ENCODE results near the gene UPK3B.
"Not testable (repeated sequence)": the region's sequence is repeated elsewhere in the genome, so short reads cannot be mapped to it uniquely, and the experiment has no call there.

The UPK3B gene

DNA sequence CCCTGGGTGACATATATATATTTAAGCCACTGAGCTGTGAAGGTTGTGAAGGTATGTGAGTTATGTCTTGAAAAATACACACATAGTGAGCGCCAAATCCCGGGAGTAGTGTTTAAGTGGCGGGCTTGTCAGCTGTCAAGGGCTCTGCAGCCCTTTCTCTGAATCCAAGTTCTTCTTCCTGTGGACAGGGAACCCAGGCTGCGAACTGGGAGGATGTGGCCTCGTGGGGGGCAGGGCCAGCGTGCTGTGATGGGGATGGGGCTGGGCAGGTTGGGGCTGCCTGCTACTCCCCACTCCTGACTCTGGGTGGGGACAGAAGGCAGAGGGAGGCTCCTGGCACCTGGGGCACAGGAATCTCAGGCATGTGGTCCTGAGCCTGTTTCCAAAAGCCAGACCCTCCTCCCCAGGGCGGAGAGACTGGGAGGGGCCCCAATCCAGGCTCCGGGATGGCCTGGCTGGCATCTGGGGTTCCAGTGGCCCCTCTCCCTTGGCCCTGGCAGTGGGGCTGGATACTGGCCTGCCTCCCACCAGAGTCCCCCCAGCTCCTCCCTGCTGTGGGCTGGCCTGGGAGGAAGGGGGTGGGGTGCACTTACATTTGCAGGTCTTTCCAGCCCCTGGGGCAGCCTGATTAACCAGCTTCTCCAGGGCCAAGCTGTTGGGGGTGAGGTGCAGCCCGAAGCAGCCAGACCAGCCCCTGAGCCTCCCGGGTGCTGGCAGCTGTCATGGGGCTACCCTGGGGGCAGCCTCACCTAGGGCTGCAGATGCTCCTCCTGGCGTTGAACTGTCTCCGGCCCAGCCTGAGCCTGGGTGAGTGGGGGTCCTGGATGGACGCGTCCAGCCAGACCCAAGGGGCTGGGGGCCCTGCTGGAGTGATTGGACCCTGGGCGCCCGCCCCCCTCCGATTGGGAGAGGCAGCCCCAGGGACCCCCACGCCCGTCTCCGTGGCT is at the start of gene UPK3B:
Gene UPK3B (plus strand): TSS at position 622 of the 947 bp plus-strand sequence. CDS start 101 bp downstream, at position 723.
- DNase-seq = no peak

DNA sequence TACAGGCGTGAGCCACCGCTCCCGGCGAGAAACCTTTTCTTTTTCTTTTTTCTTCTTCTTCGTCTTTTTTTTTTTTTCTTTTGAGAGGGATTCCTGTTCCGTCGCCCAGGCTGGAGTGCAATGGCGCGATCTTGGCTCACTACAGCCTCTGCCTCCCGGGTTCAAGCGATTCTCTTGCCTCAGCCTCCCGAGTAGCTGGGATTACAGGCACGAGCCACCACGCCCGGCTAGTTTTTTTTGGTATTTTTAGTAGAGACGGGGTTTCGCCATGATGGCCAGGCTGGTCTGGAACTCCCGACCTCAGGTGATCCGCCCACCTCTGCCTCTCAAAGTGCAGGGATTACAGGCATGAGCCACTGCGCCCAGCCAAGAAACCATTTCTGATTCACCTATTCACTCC is 49.6 kb upstream of the UPK3B start:
- DNase-seq = not testable (repeated sequence)

DNA sequence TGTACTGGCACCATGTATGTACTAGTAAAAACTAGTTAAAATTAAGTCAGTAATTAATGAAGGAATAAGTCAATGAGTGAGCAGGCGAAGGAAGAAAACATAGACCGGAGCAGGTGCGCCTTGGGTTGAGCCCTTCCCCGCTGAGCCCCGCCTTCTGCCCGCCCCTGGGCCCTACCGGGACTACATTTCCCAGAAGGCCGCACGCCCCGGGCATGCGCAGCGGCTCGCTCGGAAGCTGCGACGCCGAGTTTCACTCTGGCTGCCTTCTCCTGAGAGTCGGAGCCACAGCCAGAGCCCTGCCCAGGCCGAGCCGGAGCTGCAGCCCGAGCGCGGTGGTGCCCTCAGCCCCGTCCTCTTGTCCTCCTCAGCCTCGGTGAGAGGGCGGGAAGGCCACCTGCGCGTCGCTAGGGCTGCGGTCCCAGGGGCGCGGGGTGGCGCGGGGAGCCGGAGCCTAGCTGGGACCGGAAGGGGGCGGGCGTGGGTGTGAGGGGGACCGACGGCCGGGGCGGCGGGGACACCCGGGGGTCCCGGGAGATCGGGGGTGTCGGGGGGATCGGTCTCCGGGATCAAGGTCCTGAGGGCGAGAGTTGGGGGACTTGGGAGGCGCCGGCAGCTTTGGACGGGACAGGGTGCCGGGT is 48.8 kb upstream of the UPK3B start, which contains the start of gene DTX2:
Gene DTX2 (plus strand): TSS at position 246 of the 638 bp plus-strand sequence. CDS start 18,801 bp downstream, outside the sequence.
- not testable (repeated sequence) for DNase-seq

DNA sequence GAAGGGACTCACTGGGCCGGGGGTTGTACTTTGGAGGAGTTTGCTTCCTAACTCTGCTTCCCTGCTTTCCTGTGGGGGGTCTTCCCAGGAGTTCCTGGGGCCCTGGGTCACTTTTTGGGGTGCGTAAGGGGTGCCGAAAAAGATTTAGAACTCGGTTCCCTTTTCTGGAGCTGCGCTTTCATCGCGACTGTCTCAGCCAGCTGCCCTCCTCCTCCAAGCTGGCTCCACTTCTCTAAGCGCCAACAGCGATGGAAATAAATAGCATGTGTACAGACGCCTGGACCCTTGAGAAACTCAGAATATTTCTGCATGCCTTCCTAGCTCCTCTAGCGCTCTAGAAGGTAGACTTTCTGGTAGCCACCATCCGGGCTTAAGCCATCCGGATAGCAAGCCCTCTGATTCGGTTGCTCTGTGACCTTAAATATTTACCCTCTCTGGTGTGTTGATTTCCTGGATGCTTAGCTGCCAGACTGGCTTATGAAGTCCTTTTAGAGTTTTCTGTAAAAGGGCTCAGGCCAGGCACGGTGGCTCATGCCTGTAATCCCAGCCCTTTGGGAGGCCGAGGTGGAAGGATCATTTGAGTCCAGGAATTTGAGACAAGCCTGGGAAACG is 48.0 kb upstream of the UPK3B start:
- DNase-seq = not testable (repeated sequence)

DNA sequence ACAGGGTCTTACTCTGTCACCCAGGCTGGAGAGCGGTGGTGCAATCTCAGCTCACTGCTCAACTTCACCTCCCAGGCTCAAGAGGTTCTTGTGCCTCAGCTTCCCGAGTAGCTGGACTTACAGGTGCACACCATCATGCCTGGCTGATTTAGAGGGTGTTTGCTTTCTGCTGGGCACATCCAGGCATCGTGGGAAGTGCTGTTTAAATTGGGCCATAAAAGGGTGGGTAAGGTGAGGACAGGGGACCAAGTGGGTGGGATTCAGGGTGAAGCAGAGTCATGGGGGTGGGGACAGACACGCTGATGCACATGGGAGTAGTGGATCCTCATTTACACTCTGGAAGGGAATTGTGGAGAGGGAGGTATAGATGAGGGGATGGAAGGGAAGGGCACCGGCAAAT is 45.4 kb upstream of the UPK3B start:
- DNase-seq = not testable (repeated sequence)

DNA sequence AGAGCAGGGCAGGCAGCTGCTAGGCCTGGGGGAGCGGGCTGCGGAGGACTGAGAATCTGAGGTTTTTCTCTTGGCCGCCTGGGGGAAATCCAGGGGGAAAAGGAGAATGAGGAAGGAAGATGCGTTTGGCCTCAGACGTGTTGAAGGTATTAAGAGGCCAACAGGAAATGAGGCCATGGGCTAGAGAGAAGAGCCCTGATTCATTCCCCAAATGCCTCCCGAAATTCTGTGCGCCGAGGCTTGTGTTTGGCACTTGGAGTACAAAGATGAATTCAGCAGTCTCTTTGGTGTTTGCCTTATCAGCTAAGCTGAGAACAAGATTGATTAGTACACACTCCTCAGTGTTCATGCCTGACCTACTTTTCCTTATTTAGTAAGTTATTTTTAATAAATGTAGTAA is 44.4 kb upstream of the UPK3B start:
- not testable (repeated sequence) for DNase-seq

DNA sequence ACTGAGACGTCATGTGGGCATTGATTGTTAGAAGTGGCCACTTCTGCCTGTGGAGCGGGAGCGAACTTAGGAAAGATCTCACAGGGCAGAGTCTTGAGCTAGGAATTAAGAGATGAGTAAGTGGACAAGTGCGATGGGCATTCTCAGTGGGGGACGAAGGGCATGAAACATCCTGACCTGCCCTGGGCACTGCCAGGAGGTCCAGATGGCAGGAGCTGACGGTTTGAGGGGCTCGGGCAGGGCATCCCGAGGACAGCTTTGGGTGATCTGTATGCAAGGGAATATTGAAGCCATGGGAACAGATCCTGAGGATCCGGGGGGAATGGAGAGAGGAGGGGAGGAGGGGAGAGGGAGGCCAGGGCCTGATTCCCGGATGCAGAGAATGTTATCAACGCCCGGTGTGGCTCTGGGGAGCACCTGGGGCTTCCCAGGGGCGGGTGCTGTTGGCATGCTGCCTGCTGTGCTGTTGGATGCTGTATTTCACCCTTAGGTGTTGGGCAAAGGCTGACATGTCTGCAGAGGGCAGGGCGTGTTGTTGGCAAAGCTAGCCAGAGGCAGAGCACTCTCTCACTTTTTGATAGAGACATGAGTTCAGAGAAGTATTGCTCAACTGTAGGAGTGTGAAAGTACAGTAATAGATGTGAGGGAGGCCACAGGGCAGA is 42.5 kb upstream of the UPK3B start:
- DNase-seq = not testable (repeated sequence)

DNA sequence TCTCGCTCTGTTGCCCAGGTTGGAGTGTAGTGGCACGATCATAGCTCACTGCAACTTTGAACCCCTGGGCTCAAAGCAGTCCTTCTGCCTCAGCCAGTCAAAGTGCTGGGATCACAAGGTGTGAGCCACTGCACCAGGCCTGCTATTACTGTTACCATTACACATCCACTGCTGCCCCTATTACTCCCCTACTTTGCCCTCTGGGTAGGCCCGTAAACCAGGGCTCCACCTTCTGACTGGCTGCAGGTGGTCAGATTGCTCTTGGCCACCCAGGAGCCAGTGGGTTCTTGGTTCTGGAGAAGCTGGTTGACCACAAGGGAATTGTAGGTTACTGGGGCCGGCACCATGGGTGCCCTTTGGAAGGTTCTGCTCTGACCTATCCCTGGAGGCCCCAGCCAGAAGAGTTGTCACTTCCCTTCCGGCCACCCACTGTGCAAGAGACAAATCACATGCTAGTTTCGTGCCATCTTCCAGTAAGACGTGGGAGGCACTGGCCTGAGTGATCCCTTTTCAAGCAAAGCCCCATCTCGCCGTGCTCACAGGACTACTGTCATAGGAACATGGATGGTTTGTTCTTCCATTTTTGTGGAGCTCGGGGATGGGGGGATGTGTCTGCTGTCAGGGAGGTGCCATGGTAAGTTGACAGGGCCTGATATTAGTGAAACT is 38.7 kb upstream of the UPK3B start:
- not testable (repeated sequence) for DNase-seq

DNA sequence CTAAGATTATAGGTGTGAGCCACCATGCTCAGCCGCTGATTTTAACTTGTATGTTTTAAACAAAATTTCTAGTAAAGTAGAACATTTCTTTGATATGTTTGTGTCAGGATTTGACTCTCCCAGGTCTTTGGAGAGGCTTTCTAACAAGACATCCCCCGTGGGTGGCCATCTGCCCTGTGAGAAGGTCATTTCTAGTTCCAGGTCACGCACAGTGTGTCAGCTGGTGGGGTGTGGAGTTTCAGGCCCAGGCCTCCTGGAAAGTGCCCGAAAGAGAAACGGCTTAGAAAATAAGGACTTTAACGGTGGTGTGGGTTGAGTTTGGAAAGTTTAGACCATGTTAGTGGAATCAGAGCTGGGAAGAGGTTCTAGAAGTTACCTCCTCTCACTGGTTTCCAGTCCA is 37.3 kb upstream of the UPK3B start:
- DNase-seq = not testable (repeated sequence)

DNA sequence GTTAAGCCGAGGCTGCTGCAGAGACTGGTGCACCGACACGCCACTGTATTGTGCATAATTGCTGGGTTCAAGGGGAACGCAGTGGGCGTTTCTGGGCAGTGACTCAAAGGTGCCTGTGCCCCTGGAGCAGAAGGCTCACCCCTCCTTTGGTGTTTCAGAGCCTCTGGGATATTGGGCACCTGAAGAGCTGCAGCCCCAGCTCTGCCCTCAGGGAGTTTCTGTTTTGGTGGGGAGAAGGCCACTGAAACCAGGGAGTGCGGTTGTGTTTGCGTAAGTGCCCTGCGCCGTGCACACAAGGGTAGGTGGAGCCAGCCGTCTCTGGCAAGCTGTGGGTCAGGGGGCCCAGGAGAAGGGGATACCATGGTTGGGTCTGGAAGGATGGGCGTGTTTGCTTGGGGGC is 34.1 kb upstream of the UPK3B start:
- DNase-seq = not testable (repeated sequence)

DNA sequence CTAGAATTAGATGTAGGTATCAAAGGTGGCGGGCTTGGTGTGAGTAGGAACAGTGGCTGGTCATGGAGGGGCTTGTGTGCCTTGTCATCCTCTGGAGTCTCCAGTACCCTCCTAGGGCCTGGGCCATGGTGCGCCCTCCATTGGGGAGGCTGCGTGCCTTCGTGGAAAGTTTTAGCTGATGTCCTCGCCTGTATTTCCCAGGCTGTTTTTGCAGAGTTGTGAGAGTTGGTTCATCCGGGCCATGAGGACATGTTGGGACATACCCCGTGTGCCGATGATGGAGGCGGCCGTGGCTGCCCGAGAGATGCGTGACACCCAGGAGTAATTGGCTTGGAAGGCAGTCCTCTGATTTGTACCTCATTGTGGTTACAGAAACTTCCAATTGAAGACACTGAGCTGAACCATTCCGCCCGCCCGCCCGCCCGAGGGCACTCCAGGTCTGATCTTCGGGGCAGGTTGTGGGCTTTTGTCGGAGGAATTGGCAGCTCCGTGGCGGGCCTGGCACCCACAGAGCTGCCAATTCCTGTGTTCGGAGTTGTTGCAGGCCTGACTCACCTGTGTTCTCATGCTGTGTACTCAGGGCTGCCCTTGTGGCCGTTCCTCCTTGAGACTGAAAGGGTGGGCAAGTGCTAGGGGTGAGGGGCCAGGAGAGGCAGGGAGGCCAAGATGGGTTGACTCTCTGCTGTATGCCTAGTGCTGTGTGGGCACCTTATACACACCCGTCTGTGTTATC is 33.4 kb upstream of the UPK3B start:
- DNase-seq = not testable (repeated sequence)

DNA sequence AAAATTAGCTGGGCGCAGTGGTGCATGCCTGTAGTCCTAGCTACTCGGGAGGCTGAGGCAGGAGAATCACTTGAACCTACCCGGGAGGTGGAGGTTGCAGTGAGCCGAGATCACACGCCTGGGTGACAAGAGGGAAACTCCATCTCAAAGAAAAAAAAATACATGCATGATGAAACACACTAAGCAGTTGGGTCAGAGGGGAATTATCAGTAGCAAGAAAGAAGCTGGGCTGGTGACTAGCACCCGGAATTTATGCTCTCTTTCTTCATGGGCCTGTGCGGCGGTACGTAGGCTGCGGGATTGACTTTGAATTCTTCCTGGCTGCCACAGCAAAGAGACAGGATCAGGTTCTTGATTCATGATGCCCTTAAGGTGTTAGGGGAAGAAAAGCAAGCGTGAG is 30.7 kb upstream of the UPK3B start:
- not testable (repeated sequence) for DNase-seq

DNA sequence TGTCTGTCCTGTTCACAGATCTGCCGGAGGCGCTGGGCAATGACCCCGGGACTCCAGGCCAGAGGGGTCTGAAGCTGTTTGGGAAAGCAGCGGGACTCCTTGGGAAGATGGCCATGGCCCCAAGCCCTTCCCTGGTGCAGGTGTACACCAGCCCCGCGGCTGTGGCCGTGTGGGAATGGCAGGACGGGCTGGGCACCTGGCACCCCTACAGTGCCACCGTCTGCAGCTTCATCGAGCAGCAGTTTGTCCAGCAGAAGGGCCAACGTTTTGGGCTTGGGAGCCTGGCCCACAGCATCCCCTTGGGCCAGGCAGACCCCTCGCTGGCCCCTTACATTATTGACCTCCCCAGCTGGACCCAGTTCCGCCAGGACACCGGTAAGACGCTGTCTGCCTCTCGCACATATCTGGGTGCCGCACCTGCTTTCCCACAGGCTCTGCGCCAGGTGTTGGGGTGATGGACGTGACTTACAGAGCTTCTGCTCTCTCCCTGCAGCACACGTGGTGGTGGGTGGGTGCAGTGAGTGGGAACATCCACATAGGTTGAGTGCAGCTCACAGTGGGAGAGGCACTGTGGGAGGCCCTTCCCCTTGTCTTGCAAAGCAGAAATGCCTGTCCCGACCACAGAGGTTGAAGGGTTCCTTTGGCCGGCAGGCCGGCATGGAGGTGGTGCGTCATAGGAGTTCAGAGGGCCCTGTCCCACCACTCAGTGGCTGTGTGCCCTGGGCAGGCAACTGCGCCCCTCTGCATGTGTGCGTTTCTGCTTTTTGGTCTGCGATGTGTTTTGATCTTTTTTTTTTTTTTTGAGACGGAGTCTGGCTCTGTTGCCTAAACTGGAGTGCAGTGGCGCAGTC is 29.7 kb upstream of the UPK3B start:
- not testable (repeated sequence) for DNase-seq

DNA sequence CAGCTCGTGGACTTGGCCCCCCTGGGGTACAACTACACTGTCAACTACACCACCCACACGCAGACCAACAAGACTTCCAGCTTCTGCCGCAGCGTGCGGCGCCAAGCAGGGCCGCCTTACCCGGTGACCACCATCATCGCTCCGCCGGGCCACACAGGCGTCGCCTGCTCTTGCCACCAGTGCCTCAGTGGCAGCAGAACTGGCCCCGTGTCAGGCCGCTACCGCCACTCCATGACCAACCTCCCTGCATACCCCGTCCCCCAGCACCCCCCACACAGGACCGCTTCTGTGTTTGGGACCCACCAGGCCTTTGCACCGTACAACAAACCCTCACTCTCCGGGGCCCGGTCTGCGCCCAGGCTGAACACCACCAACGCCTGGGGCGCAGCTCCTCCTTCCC is 27.7 kb upstream of the UPK3B start:
- DNase-seq = not testable (repeated sequence)

DNA sequence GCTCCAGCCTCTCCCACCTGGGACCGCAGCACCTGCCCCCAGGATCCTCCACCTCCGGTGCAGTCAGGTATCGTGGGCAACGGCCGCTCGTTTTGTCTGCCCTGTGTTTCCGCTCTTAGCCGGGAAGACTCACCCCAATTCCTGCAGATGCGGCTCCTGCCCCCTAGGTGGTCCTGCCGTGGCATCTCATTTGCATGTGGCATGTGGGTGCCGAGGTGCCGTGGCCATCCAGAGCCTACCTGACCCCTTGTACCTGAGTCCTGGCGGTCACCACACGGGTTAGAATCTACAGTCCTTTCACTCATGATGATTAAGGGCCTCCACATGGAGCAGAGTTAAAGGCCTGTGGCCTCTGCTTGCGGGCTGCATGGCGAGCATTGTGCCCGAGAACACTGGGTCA is 27.3 kb upstream of the UPK3B start:
- DNase-seq = not testable (repeated sequence)

DNA sequence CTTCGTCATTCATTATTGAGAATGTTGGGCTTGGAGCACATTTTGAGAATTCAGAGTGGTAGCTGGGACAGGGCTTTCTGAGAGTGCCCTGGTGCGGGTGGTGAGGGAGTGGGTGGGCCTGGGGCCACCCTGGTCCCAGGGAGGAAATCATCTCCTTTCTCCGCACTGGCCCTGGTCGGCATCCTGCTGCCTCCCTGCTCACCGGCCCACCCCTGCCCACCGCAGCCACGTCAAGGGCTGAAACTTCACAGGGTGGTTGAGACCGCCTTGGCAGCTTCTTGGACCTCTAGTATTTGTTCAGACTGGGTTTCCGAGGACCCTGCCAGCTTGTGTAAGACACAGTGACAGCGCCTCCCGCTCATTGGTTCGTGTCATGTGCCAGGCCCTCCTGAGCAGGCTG is 25.9 kb upstream of the UPK3B start:
- DNase-seq = not testable (repeated sequence)

DNA sequence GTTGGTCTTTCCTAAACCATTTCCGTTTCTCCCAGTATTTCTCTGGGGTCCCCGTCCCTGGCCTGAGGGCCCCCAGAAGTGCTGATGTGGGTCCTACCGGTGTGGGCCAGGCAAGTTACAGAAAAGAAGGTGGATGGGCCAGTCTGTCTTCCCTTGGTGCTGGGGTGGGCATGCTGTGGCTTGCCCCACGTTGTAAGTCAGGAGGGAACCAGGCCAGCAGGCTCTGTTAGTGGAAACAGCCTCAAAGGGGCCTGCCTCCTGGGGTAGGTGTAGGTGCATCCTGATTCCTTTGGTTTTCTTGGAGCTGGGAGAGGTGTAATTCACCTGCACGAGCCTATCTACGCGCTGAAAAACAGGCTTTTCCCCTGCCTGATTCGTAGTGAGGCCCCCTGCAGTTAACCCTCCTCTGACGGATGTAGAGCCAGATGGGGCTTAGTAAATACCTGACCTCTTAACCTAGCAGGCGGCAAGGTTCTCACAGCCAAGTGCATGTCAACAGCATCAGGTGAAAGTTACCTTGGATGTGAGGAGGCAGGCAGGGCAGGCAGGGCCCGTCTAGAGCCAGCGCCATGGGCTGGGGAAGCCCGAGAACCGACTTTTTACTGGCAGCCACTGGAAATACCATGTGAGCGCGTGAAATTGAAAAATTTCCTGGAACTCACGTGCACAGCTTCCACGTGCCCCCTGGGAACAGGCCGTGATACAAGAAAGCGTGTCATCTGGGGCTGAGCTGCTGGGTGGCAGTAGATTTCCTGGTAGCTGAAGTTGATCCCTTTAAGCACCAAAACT is 24.3 kb upstream of the UPK3B start:
- not testable (repeated sequence) for DNase-seq

DNA sequence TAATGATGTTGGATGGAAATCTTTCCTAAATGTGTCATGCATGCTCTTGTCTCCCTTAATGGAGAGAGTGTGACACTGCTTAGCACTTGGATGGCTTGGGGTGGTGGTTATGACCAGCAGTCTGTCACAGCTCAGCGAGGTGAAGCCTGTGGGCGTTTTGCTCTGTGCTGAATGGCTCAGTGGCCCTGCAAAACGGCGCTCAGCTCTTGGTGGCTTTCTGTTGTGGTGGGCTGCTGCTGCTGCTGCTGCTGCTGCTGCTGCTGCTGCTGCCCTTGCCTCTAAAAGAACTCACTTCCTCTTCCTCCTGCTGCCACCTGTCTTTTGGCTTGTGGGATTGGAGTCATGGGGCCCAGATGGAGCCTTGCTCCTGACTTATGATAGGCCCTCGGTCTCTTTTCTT is 23.7 kb upstream of the UPK3B start:
- DNase-seq = not testable (repeated sequence)

DNA sequence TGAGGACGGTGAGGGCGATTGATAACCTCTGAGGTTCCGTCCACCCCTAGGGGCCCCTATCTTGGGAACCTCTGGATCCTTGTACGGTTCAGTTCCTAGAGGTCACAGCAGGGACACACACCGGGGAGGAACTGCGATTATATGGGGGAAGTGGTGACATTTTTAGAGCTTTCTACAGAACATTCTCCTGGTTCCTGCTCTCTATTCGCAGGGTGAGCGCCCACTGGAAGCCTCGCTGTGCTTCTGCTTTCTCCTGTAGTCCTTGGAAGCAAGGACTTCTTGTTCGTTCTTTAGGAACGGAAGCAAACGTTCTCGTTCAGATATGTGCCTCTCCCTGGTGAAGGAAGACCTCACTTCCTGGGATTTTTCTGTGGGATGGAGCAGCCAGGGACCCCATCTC is 22.4 kb upstream of the UPK3B start:
- not testable (repeated sequence) for DNase-seq

DNA sequence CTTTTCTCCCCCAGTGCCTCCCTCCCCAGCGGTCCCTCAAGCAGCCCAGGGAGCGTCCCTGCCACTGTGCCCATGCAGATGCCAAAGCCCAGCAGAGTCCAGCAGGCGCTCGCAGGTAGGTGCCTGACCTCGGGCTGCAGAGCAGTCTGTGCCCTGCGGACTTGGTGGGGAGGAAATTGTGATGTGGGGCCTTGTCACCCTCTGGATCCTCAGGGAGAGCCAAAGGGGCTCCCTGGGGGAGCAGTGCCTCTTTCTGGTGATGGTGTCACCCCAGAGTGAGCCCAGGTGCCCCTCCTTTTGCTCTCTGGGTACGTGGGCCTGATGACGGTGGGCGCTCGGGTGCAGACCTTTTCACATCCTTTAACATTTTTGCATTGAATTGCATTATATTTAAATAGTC is 18.2 kb upstream of the UPK3B start:
- DNase-seq = not testable (repeated sequence)

Measured in stimulated activated naive CD4-positive, alpha-beta T cell treated with Interleukin-2 at 50 U/mL for 16 hours (primary cell).